GM12878 (cell line): Measurements from ENCODE around the gene MEGF9. TPM values are rescaled to one million over a fixed set of nuclear protein-coding genes. Genes with fewer than 3 reads are reported as not detected.

Source experiments
- ATAC-seq: fragments of 200-7000 bp; cut with Tn5 transposase; 3 replicates; pipeline ENCODE4 v1.9.1; 2020; ENCODE audit warnings: mild to moderate bottlenecking, moderate library complexity
- BruUV-seq: library from RNA; stranded (reverse); fragments of 400-500 nt; replicated peaks from 2 replicates; lab custom pipeline; 2021; lab: Mats Ljungman, UMichigan
- CTCF ChIA-PET: fragments of 300-600 bp; sonication (Branson Sonifier 250); formaldehyde crosslinking; extraction: SDS; loops from one replicate; lab custom pipeline; 2021; ENCODE audit warnings: inconsistent platforms; lab: Yijun Ruan, JAX
- POLR2A ChIA-PET: fragments of 350-600 bp; formaldehyde crosslinking; extraction: SDS; loops from one replicate; lab custom pipeline; 2021; ENCODE audit warnings: inconsistent platforms; lab: Charles Lee
- RAD21 ChIA-PET: fragments of 300-600 bp; sonication (Branson Sonifier 250); formaldehyde crosslinking; loops from one replicate; lab custom pipeline; 2023; ENCODE audit warnings: antibody characterized with exemption; ENCODE audit not compliant: unreplicated experiment; lab: Charles Lee
- SMC1A ChIA-PET: fragments of 300-600 bp; sonication (Branson Sonifier 250); formaldehyde crosslinking; loops from one replicate; lab custom pipeline; 2023; ENCODE audit not compliant: unreplicated experiment, uncharacterized antibody; lab: Charles Lee
- DNase-seq: peaks from one replicate; pipeline ENCODE4 v3.0.0-alpha.2; 2011; ENCODE audit warnings: low read depth, low spot score
- FAIRE-seq: peaks from 3 replicates; lab custom pipeline; 2011; peaks lifted over from hg19 to GRCh38; lab: Jason Lieb, UNC
- H2AFZ ChIP-seq: 2 replicates; pipeline ENCODE4 v1.6.0; 2011; ENCODE audit warnings: low read depth, low read length, control low read depth; ENCODE audit not compliant: control insufficient read depth
- H3K27ac ChIP-seq: 2 replicates; pipeline ENCODE4 v1.5.1; 2011; ENCODE audit warnings: control low read depth; ENCODE audit not compliant: control insufficient read depth, insufficient read depth
- H3K27me3 ChIP-seq, 2 experiments: replicated peaks in 1 of 2; 2 replicates each; pipeline versions ENCODE4 v1.6.0 to v1.6.1; 2011; ENCODE audit warnings: low read length in 1 of 2; ENCODE audit not compliant: control insufficient read depth in 2 of 2, insufficient read depth in 2 of 2
- H3K36me3 ChIP-seq, 2 experiments: 2 replicates each; pipeline ENCODE4 v1.5.1; 2011; ENCODE audit warnings: low read length in 1 of 2; ENCODE audit not compliant: control insufficient read depth in 2 of 2, insufficient read depth in 2 of 2
- H3K4me1 ChIP-seq: 2 replicates; pipeline ENCODE4 v1.6.1; 2011; ENCODE audit warnings: mild to moderate bottlenecking, low read length, moderate library complexity, mixed read lengths; ENCODE audit not compliant: control insufficient read depth, insufficient read depth
- H3K4me2 ChIP-seq: 2 replicates; pipeline ENCODE4 v1.6.0; 2011; ENCODE audit warnings: control low read depth; ENCODE audit not compliant: control insufficient read depth, insufficient read depth
- H3K4me3 ChIP-seq: fragments of 200-600 bp; sonication (generic); 2 replicates; pipeline ENCODE4 v1.5.1; 2016
- H3K79me2 ChIP-seq: 2 replicates; pipeline ENCODE4 v1.6.0; 2011; ENCODE audit warnings: low read length; ENCODE audit not compliant: control insufficient read depth, insufficient read depth
- H3K9ac ChIP-seq: 2 replicates; pipeline ENCODE4 v1.8.0; 2011; ENCODE audit warnings: low read length, control low read depth, mixed read lengths; ENCODE audit not compliant: control insufficient read depth, insufficient read depth
- H3K9me3 ChIP-seq: replicated peaks from 3 replicates; pipeline ENCODE4 v1.5.1; 2011; ENCODE audit warnings: mild to moderate bottlenecking, low read length; ENCODE audit not compliant: control insufficient read depth, insufficient read depth
- H4K20me1 ChIP-seq: 2 replicates; pipeline ENCODE4 v1.6.0; 2011; ENCODE audit not compliant: control insufficient read depth, insufficient read depth
- CEBPB ChIP-seq, 2 experiments: fragments of 150-350 bp in 1 of 2; IDR thresholded peaks; 2 replicates each; pipeline ENCODE4 v1.6.1; 2012 to 2014; ENCODE audit warnings: low read depth in 2 of 2, low read length in 2 of 2, borderline replicate concordance in 1 of 2, inconsistent platforms in 1 of 2
- CREM ChIP-seq: IDR thresholded peaks from 2 replicates; pipeline ENCODE4 v1.6.1; 2014; ENCODE audit warnings: antibody characterized with exemption, low read depth
- HDAC6 ChIP-seq: fragments of 200-600 bp; sonication (generic); IDR thresholded peaks from one replicate; pipeline ENCODE4 v1.8.0; 2017; ENCODE audit warnings: antibody characterized with exemption; ENCODE audit not compliant: unreplicated experiment
- IKZF2 ChIP-seq, 2 experiments: fragments of 450-650 bp; IDR thresholded peaks; 2 replicates each; pipeline ENCODE4 v1.6.1; 2017; ENCODE audit warnings: mild to moderate bottlenecking in 2 of 2, moderate library complexity in 2 of 2
- SMAD1 ChIP-seq: fragments of 450-650 bp; IDR thresholded peaks from 2 replicates; pipeline ENCODE4 v1.6.1; 2018; ENCODE audit warnings: mild to moderate bottlenecking, low read depth; ENCODE audit not compliant: partially characterized antibody
- SMAD5 ChIP-seq: IDR thresholded peaks from 2 replicates; pipeline ENCODE4 v1.6.1; 2016; ENCODE audit warnings: antibody characterized with exemption, low read depth
- WGBS: methylation state at CpG from one replicate; pipeline ENCODE4 v1.1.6; 2016; ENCODE audit warnings: low lambda C conversion rate; ENCODE audit not compliant: insufficient replicate concordance, insufficient coverage; ENCODE audit errors: missing lambda C conversion rate; 5-methylcytosine and 5-hydroxymethylcytosine counted together
- in situ Hi-C: fragments of 300-500 bp; cut with MboI; formaldehyde crosslinking; loops from 9 replicates; pipeline ENCODE4 v1.14.3; 2018; ENCODE audit warnings: mixed read lengths
- intact Hi-C: fragments of 100-400 bp; cut with micrococcal nuclease; formaldehyde crosslinking; loops from one replicate; pipeline ENCODE4 v1.14.2; 2022; ENCODE audit not compliant: unreplicated experiment
- polyA plus RNA-seq, 11 experiments: library from polyadenylated mRNA; depleted of rRNA in 4 of 11; unstranded in 6 of 11; stranded (reverse) in 5 of 11; fragments of >200 nt; fragmentation: Nextera tagmentation in 4 of 11; fragmentation: Illumina TruSeq in 1 of 11; extraction: Ambion mirVana in 4 of 11; extraction: Trizol in 1 of 11; gene quantifications; 1 replicate in 1 of 11; 2 replicates in 10 of 11; pipeline versions ENCODE4 v1.2.1 to v1.2.3, GENCODE V29; 2011 to 2016; ENCODE audit warnings: inconsistent platforms in 2 of 11, missing spikeins in 2 of 11, low read depth in 1 of 11
- total RNA-seq, 4 experiments: library from RNA; depleted of rRNA in 3 of 4; stranded (reverse); fragments of >200 nt in 3 of 4; fragmentation: Illumina TruSeq in 1 of 4; extraction: Trizol in 1 of 4; gene quantifications; 2 replicates each; pipeline versions ENCODE4 v1.2.1 to v1.2.3, GENCODE V29; 2013 to 2021
- TF ChIP-seq, protein P1 (sequence below): fragments of 450-650 bp; IDR thresholded peaks from 2 replicates; pipeline ENCODE4 v1.6.1; 2017; ENCODE audit warnings: low read depth, mild to moderate bottlenecking, moderate library complexity

Gene MEGF9
- total and polyA plus RNA-seq, 10 of the 15 experiments (the other 5 are each of a cell fraction or from before 2014, with no cell fraction given), result 0.71 to 5.1 (median 2.6) TPM

DNA sequence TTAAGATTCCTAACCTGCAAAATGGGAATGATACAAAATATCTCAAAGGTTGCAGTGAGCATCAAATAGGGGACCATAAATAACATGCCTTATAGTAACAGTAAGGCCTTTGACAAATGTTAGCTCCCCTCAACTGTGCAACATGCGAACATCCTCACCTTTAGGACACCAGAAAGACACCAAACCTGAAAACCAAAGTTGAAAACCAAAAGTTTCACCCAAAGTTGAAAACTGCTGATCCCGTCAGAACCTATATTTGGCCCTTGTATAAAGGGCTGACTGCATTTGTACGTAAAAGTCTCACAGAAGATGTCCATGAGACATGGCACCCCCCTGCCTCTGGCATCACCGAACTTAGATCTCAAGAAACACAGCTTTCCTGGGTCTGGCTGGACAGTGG lies 146.4 kb downstream of the MEGF9 start:
- no peak for FAIRE-seq
- Histone ChIP-seq H3K9me3 (no peaks in the 10 kb centered on the region), H3K79me2 (no peaks in the 10 kb centered on the region), H3K4me1 (no peaks in the 10 kb centered on the region), H3K27ac (no peak overlapping the region)
- DNase-seq, result no peak
- POLR2A ChIA-PET, result no interaction called here
- TF ChIP-seq CEBPB (IDR thresholded peaks at IDR 0.05; ENCODE audit: borderline replicate concordance in 1 of 2, low read depth in 2 of 2, low read length in 2 of 2) (no peak), SMAD5 (no peak), IKZF2 (IDR thresholded peaks at IDR 0.05) (no peak), CREM (no peak)
- TF ChIP-seq, protein P1, sequence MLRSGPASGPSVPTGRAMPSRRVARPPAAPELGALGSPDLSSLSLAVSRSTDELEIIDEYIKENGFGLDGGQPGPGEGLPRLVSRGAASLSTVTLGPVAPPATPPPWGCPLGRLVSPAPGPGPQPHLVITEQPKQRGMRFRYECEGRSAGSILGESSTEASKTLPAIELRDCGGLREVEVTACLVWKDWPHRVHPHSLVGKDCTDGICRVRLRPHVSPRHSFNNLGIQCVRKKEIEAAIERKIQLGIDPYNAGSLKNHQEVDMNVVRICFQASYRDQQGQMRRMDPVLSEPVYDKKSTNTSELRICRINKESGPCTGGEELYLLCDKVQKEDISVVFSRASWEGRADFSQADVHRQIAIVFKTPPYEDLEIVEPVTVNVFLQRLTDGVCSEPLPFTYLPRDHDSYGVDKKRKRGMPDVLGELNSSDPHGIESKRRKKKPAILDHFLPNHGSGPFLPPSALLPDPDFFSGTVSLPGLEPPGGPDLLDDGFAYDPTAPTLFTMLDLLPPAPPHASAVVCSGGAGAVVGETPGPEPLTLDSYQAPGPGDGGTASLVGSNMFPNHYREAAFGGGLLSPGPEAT, result no peak
- TF ChIP-seq, all 136 proteins: peak for 0
- Histone ChIP-seq H4K20me1 (no peaks in the 10 kb centered on the region), H3K9ac (no peak overlapping the region), H2AFZ (no peak overlapping the region), H3K27me3 (no peaks in the 10 kb centered on the region), H3K4me3 (no peak overlapping the region), H3K4me2 (no peak overlapping the region), H3K36me3 (peaks cover 30 to 34% of the 10 kb centered on the region in 2 experiments)
- BruUV-seq, result no TSS peak
- ATAC-seq, result no peak
- in situ Hi-C loops, result no loop called here
- ChIA-PET RAD21 (no interaction called here), CTCF (no interaction called here), SMC1A (no interaction called here)
- WGBS, result 83% methylated on average over 4 of the region's 4 CpGs
- intact Hi-C loops, result no loop called here

DNA sequence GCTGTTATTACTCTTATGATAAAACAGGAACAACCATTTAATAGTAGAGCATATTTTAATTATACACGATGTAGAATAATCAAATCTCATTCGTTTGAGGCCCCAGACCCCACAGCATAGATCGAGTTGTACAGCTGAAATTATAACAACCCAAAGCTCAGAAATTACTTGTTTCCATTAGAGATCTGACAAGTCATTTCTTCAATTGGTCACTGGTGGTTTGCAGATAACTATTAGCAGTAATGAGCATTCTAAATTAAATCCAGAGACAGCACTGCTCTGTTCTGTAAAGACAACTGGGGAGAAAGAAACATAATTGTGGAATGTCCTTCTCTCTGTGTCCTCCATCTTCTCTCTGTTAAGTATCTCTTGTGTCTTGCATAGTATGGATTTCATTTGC lies 147.2 kb downstream of the MEGF9 start:
- Histone ChIP-seq H3K79me2 (no peaks in the 10 kb centered on the region; the same call in 1 of the 2 replicates), H3K27ac (no peak overlapping the region), H3K9me3 (no peaks in the 10 kb centered on the region), H3K27me3 (no peaks in the 10 kb centered on the region), H3K4me2 (no peak overlapping the region), H3K9ac (no peak overlapping the region), H2AFZ (no peak overlapping the region), H3K36me3 (peaks cover 30 to 34% of the 10 kb centered on the region in 2 experiments), H3K4me1 (no peaks in the 10 kb centered on the region), H4K20me1 (no peaks in the 10 kb centered on the region), H3K4me3 (no peak overlapping the region)
- no peak for ATAC-seq
- RAD21 ChIA-PET, result no interaction called here
- WGBS, result 83% methylated on average over 3 of the region's 3 CpGs
- no peak for TF ChIP-seq SMAD1
- no peak for TF ChIP-seq HDAC6
- SMC1A ChIA-PET, result no interaction called here
- FAIRE-seq, result no peak
- intact Hi-C loops (no loop called here), in situ Hi-C loops (no loop called here)
- CTCF ChIA-PET, result no interaction called here
- BruUV-seq, result no TSS peak
- POLR2A ChIA-PET, result no interaction called here
- no peak for DNase-seq
